Chondrocyte (in vitro differentiated cells): ENCODE results near the gene OR2J2. TPM values are rescaled to one million over a fixed set of nuclear protein-coding genes. Genes with fewer than 3 reads are reported as not detected.
"Not testable (repeated sequence)": the region's sequence is repeated elsewhere in the genome, so short reads cannot be mapped to it uniquely, and the experiment has no call there.

Experiments
- DNase-seq: peaks from one replicate; pipeline ENCODE4 v3.0.0; 2021; ENCODE audit warnings: mixed read lengths, low spot score
- H3K27ac Mint-ChIP-seq: one replicate; pipeline ENCODE4 v1.8.0; 2021; ENCODE audit warnings: mild to moderate bottlenecking, moderate library complexity, mixed read lengths; ENCODE audit not compliant: unreplicated experiment
- H3K27me3 Mint-ChIP-seq: 2 replicates; pipeline ENCODE4 v1.8.0; 2021; ENCODE audit warnings: low read depth, mixed read lengths
- H3K36me3 Mint-ChIP-seq: 2 replicates; pipeline ENCODE4 v1.8.0; 2021; ENCODE audit warnings: low read depth, mixed read lengths
- H3K4me1 Mint-ChIP-seq: 2 replicates; pipeline ENCODE4 v1.8.0; 2021; ENCODE audit warnings: low read depth, mild to moderate bottlenecking, mixed read lengths
- H3K4me3 Mint-ChIP-seq: one replicate; pipeline ENCODE4 v1.8.0; 2021; ENCODE audit warnings: mild to moderate bottlenecking, moderate library complexity, mixed read lengths; ENCODE audit not compliant: unreplicated experiment
- H3K9me3 Mint-ChIP-seq: 2 replicates; pipeline ENCODE4 v1.8.0; 2021; ENCODE audit warnings: low read depth, mixed read lengths
- CTCF ChIP-seq: fragments of 200-600 bp; sonication (generic); IDR thresholded peaks from 2 replicates; pipeline ENCODE4 v1.5.0; 2021; ENCODE audit warnings: antibody characterized with exemption, mild to moderate bottlenecking, moderate library complexity
- total RNA-seq: library from RNA; stranded (reverse); gene quantifications from 3 replicates; pipeline ENCODE4 v1.2.1, GENCODE V29; 2021

Gene OR2J2
- total RNA-seq, 1 donor from 2014 or later: not detected

GRCh38 chr6:29142309-29142708 is 28.4 kb upstream of the OR2J2 start:
- no peak for TF ChIP-seq CTCF
- no peak overlapping the region for H3K27ac Mint-ChIP-seq
- no peaks in the 10 kb centered on the region for H3K4me1 Mint-ChIP-seq
- H3K27me3 Mint-ChIP-seq: no peaks in the 10 kb centered on the region
- no peak overlapping the region for H3K4me3 Mint-ChIP-seq
- H3K36me3 Mint-ChIP-seq: no peaks in the 10 kb centered on the region
- no peak for DNase-seq
- peaks cover 17% of the 10 kb centered on the region for H3K9me3 Mint-ChIP-seq

GRCh38 chr6:29146179-29146578 is 24.5 kb upstream of the OR2J2 start:
- H3K27me3 Mint-ChIP-seq: no peaks in the 10 kb centered on the region

DNA sequence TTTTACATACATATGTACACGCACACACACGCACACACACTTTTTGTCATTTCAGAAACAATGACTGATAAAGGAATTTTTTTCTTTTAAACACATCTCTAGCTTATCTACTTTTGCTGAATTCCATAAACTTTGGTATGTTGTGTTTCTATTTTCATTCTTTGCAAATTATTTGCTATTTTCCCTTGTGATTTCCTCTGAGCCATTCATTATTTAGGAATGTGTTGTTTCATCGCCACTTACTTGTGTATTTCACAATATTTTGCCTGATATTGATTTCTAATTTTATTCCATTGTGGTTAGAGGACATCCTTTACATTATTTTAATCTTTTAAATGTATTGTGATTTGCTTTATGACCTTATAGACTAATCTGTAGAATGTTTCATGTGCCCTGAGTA is 23.6 kb upstream of the OR2J2 start:
- Mint-ChIP-seq H3K27ac (no peak overlapping the region), H3K27me3 (no peaks in the 10 kb centered on the region), H3K4me3 (no peak overlapping the region), H3K4me1 (no peaks in the 10 kb centered on the region), H3K36me3 (no peaks in the 10 kb centered on the region), H3K9me3 (peaks cover 20% of the 10 kb centered on the region)
- TF ChIP-seq CTCF: no peak
- no peak for DNase-seq

More at GRCh38 chr6:29146179-29146578, 24.5 kb upstream of the OR2J2 start:
- no peak for DNase-seq
- no peak overlapping the region for H3K4me3 Mint-ChIP-seq
- H3K4me1 Mint-ChIP-seq: no peaks in the 10 kb centered on the region
- no peak for TF ChIP-seq CTCF
- H3K9me3 Mint-ChIP-seq: peaks cover 20% of the 10 kb centered on the region
- H3K36me3 Mint-ChIP-seq: no peaks in the 10 kb centered on the region
- no peak overlapping the region for H3K27ac Mint-ChIP-seq

- H3K27me3 Mint-ChIP-seq, H3K36me3 Mint-ChIP-seq, H3K4me3 Mint-ChIP-seq, H3K27ac Mint-ChIP-seq, DNase-seq, H3K4me1 Mint-ChIP-seq, H3K9me3 Mint-ChIP-seq: not testable (repeated sequence)
Measured at GRCh38 chr6:29149444-29149843, 21.3 kb upstream of the OR2J2 start.

GRCh38 chr6:29153083-29153482 is 17.6 kb upstream of the OR2J2 start:
- Mint-ChIP-seq H3K27me3 (no peaks in the 10 kb centered on the region), H3K4me1 (no peaks in the 10 kb centered on the region), H3K9me3 (peaks cover 3% of the 10 kb centered on the region), H3K4me3 (no peak overlapping the region), H3K27ac (no peak overlapping the region), H3K36me3 (no peaks in the 10 kb centered on the region)
- TF ChIP-seq CTCF: no peak
- no peak for DNase-seq

DNA sequence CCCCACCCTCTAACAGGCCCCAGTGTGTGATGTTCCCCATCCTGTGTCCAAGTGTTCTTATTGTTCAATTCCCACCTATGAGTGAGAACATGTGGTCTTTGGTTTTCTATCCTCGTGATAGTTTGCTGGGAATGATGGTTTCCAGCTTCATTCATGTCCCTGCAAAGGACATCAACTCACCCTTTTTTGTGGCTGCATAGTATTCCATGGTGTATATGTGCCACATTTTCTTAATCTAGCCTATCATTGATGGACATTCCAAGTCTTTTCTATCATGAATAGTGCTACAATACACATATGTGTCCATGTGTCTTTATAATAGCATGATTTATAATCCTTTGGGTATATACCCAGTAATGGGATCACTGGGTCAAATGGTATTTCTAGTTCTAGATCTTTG is 15.5 kb upstream of the OR2J2 start:
- H3K9me3 Mint-ChIP-seq, H3K4me1 Mint-ChIP-seq, DNase-seq, H3K27ac Mint-ChIP-seq, H3K36me3 Mint-ChIP-seq, H3K4me3 Mint-ChIP-seq, H3K27me3 Mint-ChIP-seq: not testable (repeated sequence)

DNA sequence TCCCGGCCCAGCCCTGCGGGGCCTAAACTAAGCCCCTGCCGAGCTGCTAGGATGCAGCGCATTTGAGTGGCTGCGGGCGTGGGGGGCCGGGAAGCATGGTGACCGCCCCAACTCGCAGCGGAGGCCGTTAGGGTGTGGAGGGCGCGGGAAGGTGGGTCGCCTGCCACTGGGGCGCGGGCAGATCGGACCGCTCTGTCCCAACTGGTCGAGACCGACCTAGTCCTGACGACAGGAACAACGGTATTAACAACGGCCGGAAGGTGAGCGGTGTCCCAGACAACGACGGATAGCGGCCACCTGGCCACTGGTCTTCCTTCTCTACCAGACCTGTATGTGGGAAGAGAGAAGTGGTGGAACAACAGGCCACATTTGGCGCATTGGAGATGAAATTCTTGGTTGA is 10.8 kb upstream of the OR2J2 start:
- not testable (repeated sequence) for H3K4me1 Mint-ChIP-seq, H3K27ac Mint-ChIP-seq, H3K27me3 Mint-ChIP-seq, H3K36me3 Mint-ChIP-seq, DNase-seq, H3K9me3 Mint-ChIP-seq, H3K4me3 Mint-ChIP-seq

GRCh38 chr6:29165571-29165970 is 5.1 kb upstream of the OR2J2 start:
- H3K36me3 Mint-ChIP-seq, H3K4me1 Mint-ChIP-seq, DNase-seq, H3K27me3 Mint-ChIP-seq, H3K4me3 Mint-ChIP-seq, H3K27ac Mint-ChIP-seq, H3K9me3 Mint-ChIP-seq: not testable (repeated sequence)
